ENCODE measurements around the gene ANKZF1. TPM values are rescaled to one million over a fixed set of nuclear protein-coding genes. Genes with fewer than 3 reads are reported as not detected.

ANKZF1 gene
- polyA plus RNA-seq, 1 experiment: 22.0 TPM

DNA sequence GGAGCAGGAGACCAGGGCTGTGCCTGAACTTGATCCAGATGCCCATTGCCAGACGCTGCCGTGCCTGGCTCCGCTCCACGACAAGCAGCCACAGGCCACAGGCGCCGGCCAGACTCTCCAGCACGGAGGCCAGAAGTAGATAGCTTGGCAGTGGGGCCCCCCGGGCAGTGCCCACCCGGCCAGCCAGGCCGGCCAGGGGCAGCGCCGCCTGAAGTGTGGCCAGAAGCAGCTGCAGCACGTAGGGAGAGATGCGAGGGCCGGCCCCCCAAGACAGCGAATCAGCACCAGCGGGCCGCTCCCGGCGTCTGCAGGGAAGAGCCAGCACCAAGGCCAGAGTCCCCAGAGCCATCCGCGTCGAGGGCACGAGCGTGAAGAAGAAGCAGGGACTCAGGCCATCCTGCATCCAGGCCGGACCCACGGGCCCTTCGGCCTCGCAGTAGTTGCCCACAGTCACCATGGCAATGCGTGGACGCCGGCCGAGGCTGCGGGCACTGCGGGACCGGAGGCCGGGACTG, 11.3 kb upstream of the ANKZF1 start:
- CTCF ChIA-PET: interaction anchor here (0.5 to 1.5 kb wide), 3 partner anchors 60 to 238 kb away, joined by 3 to 4 read pairs (median 3); no protein-coding TSS in a partner anchor
- Histone ChIP-seq H3K27me3 (ENCODE audit: control insufficient read depth, insufficient read depth, low read length) (no peaks in the 10 kb centered on the region), H3K9me3 (ENCODE audit: control insufficient read depth, insufficient read depth, low read length) (no peaks in the 10 kb centered on the region; the same call in 1 of the 2 replicates), H3K27ac (ENCODE audit: low read depth, low read length) (peak overlapping the region; percentile 96), H3K4me3 (ENCODE audit: low read depth, low read length) (peak overlapping the region; percentile 69)
- TF ChIP-seq, protein P1, sequence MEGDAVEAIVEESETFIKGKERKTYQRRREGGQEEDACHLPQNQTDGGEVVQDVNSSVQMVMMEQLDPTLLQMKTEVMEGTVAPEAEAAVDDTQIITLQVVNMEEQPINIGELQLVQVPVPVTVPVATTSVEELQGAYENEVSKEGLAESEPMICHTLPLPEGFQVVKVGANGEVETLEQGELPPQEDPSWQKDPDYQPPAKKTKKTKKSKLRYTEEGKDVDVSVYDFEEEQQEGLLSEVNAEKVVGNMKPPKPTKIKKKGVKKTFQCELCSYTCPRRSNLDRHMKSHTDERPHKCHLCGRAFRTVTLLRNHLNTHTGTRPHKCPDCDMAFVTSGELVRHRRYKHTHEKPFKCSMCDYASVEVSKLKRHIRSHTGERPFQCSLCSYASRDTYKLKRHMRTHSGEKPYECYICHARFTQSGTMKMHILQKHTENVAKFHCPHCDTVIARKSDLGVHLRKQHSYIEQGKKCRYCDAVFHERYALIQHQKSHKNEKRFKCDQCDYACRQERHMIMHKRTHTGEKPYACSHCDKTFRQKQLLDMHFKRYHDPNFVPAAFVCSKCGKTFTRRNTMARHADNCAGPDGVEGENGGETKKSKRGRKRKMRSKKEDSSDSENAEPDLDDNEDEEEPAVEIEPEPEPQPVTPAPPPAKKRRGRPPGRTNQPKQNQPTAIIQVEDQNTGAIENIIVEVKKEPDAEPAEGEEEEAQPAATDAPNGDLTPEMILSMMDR (IDR thresholded peaks at IDR 0.05; ENCODE audit: low read depth, low read length): no peak
- no peak for DNase-seq (ENCODE audit: low read depth, low spot score)
- POLR2A ChIA-PET: interaction anchor here (0.6 to 4.6 kb wide), 14 partner anchors 11 to 169 kb away, joined by 3 to 37 read pairs (median 5); partner anchors contain the start of genes ANKZF1, ATG9A, CNPPD1 and DNAJB2

DNA sequence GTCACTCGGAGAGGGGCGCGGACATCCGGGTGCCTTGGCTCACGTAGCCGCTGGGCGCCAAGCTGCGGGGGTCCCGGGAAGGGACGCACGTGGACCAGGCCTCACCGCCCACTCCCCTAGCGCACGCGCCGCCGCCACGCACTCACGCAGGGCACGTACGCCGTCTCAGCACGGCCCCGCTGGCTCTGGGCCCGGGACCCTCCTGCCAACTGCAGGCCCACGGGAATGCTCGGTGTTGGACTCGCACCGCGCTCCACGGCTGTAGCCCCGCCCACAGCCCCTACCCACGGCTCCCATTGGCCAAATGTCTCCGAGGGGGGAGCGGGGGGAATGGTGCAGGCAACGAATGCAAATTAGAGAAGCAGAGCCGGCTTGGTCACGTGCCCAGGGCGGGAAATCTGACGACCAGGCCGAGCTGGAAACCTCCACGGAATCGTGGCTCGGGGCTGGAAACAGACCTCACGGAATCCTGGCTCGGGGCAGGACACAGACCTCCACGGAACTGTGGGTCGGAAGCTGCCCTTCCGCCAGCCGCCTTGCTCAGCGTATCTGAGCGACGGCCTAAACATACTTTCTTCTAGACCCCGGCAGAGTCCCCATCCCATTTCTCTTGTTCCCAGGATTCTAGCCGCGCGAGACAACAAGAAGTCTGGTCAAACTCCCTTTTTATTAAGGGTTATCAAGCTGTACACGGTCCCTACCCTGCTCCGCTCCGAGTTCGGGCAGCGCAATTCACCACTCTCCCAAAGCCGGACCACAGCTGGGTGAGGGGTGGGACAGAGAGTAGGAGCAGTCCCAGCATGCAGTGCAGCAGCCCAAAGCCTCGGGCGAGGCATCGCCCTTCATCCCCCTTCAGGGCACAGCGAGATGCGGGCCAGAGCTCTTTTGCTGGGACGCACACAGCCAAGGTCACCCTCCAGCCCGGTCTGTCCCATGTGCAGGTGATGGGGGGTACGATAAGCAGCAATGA, 10.6 kb upstream of the ANKZF1 start, which contains the start of gene ABCB6:
TSS of gene ABCB6 (minus strand) at position 227 of the 970 bp plus-strand sequence. CDS start 285 bp downstream, outside the sequence.
- Histone ChIP-seq H3K4me3 (ENCODE audit: low read depth, low read length) (peak within 1 kb of the TSS; percentile 69), H3K27me3 (ENCODE audit: control insufficient read depth, insufficient read depth, low read length) (no peaks in the 10 kb centered on the region), H3K9me3 (ENCODE audit: control insufficient read depth, insufficient read depth, low read length) (no peaks in the 10 kb centered on the region; the same call in 1 of the 2 replicates), H3K27ac (ENCODE audit: low read depth, low read length) (peak within 1 kb of the TSS; percentile 96)
- DNase-seq (ENCODE audit: low read depth, low spot score): peak; percentile 84
- ChIA-PET POLR2A (interaction anchor here (0.6 to 4.6 kb wide), 10 partner anchors 11 to 90 kb away, joined by 3 to 37 read pairs (median 6); partner anchors contain the start of genes ANKZF1, ATG9A, CNPPD1 and DNAJB2), CTCF (interaction anchor here (0.5 to 1.5 kb wide), 4 partner anchors 59 to 239 kb away, joined by 3 to 4 read pairs (median 3); no protein-coding TSS in a partner anchor)
- TF ChIP-seq, protein P1 (IDR thresholded peaks at IDR 0.05; ENCODE audit: low read depth, low read length): no peak

DNA sequence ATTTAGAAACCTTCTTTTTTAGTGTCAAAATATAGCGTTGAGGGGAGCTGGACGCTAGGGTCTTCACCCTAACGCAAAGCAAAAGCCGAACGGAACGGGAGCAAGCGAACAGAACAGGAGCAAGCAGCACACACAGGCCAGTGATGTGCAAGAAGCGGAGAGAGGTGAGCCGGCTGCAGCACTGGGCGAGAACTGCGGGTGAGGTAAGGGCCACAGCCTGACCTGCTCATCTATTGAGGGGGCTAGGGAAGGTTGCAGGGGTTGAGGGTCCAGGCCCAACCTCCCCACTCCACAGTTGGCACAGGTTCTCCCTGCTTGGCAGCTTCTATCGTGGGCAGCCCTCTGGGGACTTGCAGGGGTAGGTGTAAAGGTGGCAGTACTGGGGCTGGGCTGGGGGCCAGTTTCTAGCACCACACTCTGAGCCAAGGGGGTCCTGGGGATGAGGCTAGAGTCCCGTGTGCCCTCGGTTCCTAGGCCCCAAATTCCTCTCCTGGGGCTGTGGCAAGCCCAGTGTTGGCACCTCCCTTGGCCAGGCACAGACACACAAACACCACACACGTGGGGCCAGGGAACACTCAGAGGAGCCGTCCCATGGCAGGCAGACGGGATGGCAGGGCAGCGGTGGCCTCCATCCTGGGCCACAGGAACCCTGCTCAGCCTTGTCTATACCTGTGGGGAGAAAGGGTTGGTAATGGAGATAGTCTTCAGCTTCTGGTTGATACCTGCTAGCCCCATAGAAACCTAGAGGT, 9.6 kb upstream of the ANKZF1 start:
- DNase-seq (ENCODE audit: low read depth, low spot score): no peak
- POLR2A ChIA-PET: interaction anchor here (4.6 kb wide), 1 partner anchor 13 kb away, joined by 37 read pairs; the partner anchor contains the start of gene ZFAND2B
- Histone ChIP-seq H3K9me3 (ENCODE audit: control insufficient read depth, insufficient read depth, low read length) (no peaks in the 10 kb centered on the region; the same call in 1 of the 2 replicates), H3K27me3 (ENCODE audit: control insufficient read depth, insufficient read depth, low read length) (no peaks in the 10 kb centered on the region), H3K4me3 (ENCODE audit: low read depth, low read length) (no peak overlapping the region), H3K27ac (ENCODE audit: low read depth, low read length) (no peak overlapping the region)
- TF ChIP-seq, protein P1 (IDR thresholded peaks at IDR 0.05; ENCODE audit: low read depth, low read length): no peak
- CTCF ChIA-PET: interaction anchor here (0.6 to 1.6 kb wide), 2 partner anchors 75 kb away, joined by 3 to 7 read pairs; no protein-coding TSS in a partner anchor

DNA sequence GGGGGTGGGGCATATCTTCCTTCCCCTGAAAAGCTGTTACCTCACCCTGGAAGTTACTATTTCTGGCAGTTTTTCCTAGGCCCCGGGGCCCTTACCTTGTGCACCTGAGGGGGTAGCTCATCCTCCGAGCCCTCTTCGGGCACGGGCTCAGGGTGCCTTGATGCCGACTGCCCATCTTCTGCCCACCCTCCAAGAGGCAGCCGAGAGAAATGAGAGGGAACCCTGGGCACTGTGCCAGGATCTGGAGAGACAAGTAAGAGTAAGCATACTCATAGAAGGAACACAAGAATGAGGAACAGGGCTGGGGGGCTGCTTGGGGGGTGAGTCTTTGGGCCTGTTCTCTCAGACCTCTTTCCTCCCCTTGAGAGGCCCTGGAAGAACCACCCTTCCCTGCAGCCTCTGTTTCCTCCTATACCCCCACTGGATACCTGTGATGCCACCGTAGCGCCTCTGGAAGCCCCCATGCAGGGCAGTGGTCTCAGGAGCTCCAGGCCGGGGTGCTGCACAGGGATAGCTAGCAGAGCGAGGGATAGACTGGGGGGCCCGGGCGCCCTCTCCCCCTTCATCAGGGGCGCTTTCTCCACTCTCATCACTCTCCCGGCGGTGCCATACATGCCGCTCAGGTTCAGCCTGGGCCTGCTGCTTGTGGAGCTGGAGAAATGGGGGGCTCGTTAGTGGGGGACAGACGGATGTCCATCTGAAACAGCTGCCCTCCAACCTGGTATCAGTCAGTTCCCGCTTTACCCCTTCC, 8.8 kb upstream of the ANKZF1 start:
- POLR2A ChIA-PET: interaction anchor here (4.6 kb wide), 1 partner anchor 14 kb away, joined by 37 read pairs; the partner anchor contains the start of gene ZFAND2B
- no peak for DNase-seq (ENCODE audit: low read depth, low spot score)
- Histone ChIP-seq H3K9me3 (ENCODE audit: control insufficient read depth, insufficient read depth, low read length) (no peaks in the 10 kb centered on the region; the same call in 1 of the 2 replicates), H3K4me3 (ENCODE audit: low read depth, low read length) (no peak overlapping the region), H3K27ac (ENCODE audit: low read depth, low read length) (no peak overlapping the region), H3K27me3 (ENCODE audit: control insufficient read depth, insufficient read depth, low read length) (no peaks in the 10 kb centered on the region)
- CTCF ChIA-PET: interaction anchor here (1.6 kb wide), 1 partner anchor 74 kb away, joined by 7 read pairs; no protein-coding TSS in a partner anchor
- TF ChIP-seq, protein P1 (IDR thresholded peaks at IDR 0.05; ENCODE audit: low read depth, low read length): no peak
